Kidney epithelial cell (primary cell): Measurements from ENCODE around the gene ZNF512B. TPM values are rescaled to one million over a fixed set of nuclear protein-coding genes. Genes with fewer than 3 reads are reported as not detected.

Experiments
- DNase-seq: peaks from one replicate; pipeline ENCODE4 v3.0.0-alpha.2; 2010; ENCODE audit warnings: low read depth
- H3K27me3 ChIP-seq: 2 replicates; pipeline ENCODE4 v1.6.0; 2011; ENCODE audit warnings: low read length; ENCODE audit not compliant: control insufficient read depth, insufficient read depth
- H3K36me3 ChIP-seq: 2 replicates; pipeline ENCODE4 v1.5.1; 2011; ENCODE audit warnings: low read length; ENCODE audit not compliant: control insufficient read depth, insufficient read depth
- H3K4me3 ChIP-seq: 2 replicates; pipeline ENCODE4 v1.5.1; 2011; ENCODE audit warnings: low read depth, mild to moderate bottlenecking, control low read depth, low read length
- total RNA-seq: library from RNA; depleted of rRNA; stranded (reverse); fragments of >200 nt; gene quantifications from 2 replicates; pipeline ENCODE4 v1.2.3, GENCODE V29; 2015
- TF ChIP-seq, protein P1 (sequence below): IDR thresholded peaks from 2 replicates; pipeline ENCODE4 v1.5.1; 2011; ENCODE audit warnings: mild to moderate bottlenecking, moderate library complexity, low read length, control low read depth, inconsistent platforms; ENCODE audit not compliant: insufficient read depth, poor library complexity, severe bottlenecking

The ZNF512B gene
- total RNA-seq, 1 donor from 2014 or later: 10.8 TPM

DNA sequence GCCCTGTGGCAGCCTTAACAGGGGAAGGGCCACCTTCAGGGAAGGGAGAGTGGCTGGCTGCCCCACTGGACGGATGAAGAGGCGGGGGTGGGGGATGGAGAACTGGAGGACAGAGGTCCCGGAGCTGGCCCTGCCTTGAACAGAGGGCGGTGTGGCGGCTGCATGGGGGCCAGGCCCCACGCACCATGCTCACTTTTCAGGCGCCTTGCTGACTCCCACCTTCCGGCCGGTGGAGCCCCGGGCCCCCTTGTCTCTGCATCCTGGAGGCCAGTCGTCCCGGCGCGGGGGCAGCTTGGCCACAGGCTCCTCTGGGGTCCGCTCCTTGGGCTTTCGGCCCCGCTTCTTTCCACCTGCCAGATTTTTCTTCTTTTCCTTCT, 10.0 kb downstream of the ZNF512B start:
- H3K4me3 ChIP-seq: no peak overlapping the region
- peaks cover 2% of the 10 kb centered on the region for H3K36me3 ChIP-seq
- DNase-seq: no peak
- TF ChIP-seq, protein P1, sequence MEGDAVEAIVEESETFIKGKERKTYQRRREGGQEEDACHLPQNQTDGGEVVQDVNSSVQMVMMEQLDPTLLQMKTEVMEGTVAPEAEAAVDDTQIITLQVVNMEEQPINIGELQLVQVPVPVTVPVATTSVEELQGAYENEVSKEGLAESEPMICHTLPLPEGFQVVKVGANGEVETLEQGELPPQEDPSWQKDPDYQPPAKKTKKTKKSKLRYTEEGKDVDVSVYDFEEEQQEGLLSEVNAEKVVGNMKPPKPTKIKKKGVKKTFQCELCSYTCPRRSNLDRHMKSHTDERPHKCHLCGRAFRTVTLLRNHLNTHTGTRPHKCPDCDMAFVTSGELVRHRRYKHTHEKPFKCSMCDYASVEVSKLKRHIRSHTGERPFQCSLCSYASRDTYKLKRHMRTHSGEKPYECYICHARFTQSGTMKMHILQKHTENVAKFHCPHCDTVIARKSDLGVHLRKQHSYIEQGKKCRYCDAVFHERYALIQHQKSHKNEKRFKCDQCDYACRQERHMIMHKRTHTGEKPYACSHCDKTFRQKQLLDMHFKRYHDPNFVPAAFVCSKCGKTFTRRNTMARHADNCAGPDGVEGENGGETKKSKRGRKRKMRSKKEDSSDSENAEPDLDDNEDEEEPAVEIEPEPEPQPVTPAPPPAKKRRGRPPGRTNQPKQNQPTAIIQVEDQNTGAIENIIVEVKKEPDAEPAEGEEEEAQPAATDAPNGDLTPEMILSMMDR: no peak
- no peaks in the 10 kb centered on the region for H3K27me3 ChIP-seq

DNA sequence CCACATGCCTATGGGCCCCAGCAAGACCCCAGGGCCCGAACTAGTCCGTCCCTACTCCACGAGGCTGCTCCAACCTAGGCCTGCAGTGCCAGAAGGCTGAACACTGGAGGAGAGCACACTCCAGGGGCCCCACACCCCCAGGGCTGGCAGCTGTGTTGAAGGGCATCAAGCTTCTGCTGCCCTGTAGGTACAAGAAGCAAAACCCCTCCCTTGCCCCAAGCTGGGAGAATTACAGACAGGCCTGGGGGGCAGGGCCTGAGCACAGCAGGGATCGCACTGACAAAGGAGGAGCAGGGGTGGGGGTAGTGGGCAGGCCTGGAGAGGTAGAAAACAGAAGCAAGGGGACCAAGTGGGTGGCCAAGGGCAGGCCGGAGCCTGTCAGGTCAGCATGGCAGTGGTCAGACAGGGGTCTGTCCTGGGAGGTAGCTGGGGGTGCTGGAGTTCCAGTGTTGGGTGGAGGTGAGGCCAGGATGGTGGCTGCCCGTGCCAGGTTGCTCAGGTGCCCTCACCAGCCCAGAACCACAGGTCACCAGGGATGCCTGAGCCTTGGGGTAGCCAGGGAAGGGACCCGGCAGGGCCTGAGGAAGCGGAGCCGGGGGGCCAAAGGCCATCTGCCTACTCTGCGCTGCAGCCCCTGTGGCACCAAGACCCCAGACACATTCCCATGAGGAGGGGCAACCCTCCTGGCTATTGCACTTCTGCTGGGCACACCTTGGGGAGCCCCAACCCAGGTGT, 10.6 kb downstream of the ZNF512B start:
- Histone ChIP-seq H3K36me3 (peaks cover 2% of the 10 kb centered on the region), H3K4me3 (no peak overlapping the region), H3K27me3 (no peaks in the 10 kb centered on the region)
- DNase-seq: no peak
- TF ChIP-seq, protein P1: no peak

DNA sequence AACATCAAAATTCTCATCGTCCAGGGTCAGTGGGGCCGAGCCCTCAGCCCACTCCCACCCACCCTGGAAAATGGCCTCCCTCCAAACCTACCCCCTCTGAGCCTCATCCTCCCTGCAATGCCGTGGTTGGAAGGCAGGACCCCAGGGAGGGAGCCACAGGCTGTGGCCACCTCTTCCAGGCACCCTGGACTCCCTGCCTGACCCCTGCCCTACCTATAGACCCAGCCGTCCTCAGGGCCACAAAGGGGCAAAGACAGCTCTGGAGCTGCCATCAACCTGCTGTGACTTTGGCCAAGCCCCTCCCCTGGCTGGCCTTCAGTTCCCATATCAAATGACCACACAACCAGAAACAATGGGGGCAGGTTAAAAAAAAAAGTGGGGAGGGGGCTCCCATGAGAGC, 11.3 kb downstream of the ZNF512B start:
- TF ChIP-seq, protein P1: no peak
- Histone ChIP-seq H3K36me3 (peaks cover 1% of the 10 kb centered on the region), H3K4me3 (no peak overlapping the region), H3K27me3 (no peaks in the 10 kb centered on the region)
- DNase-seq: no peak

DNA sequence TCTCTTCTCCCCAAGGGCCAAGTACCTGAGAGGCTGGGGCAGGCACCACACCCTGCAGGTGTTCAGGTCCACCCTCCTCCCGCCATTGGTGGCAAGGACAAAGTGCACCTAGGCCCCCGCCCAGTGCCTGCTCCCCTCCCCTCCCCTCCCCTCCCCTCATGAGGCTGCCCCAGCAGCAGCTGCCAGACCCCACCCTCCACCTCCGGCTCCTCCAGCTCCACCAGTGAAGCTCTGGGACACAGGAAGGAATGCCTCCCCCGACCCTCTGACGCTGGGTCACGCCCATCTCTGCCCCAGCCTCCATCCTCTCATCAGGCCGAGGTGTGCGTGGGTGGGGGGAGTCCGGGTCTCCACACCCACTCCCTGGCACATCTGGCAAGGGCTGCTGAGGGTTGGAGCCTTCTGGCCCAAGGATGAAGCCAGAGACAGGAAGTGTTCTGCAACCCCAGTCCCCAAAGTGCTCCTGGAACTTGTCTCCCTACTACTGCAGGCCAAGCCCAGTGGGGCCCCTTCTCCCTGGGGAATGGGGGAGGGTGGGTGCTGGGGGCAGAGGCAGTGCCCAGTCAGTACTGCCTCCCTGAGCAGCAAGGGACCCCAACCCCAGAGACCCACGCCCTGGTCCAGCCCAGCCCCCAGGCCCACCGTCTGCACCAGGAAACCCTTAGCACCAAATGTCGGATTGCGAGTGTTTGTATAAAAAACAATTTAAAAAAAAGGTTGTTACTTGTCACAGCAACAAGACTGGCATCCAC, 11.9 kb downstream of the ZNF512B start:
- DNase-seq: no peak
- Histone ChIP-seq H3K36me3 (peaks cover 1% of the 10 kb centered on the region), H3K27me3 (no peaks in the 10 kb centered on the region), H3K4me3 (no peak overlapping the region)
- TF ChIP-seq, protein P1: no peak

DNA sequence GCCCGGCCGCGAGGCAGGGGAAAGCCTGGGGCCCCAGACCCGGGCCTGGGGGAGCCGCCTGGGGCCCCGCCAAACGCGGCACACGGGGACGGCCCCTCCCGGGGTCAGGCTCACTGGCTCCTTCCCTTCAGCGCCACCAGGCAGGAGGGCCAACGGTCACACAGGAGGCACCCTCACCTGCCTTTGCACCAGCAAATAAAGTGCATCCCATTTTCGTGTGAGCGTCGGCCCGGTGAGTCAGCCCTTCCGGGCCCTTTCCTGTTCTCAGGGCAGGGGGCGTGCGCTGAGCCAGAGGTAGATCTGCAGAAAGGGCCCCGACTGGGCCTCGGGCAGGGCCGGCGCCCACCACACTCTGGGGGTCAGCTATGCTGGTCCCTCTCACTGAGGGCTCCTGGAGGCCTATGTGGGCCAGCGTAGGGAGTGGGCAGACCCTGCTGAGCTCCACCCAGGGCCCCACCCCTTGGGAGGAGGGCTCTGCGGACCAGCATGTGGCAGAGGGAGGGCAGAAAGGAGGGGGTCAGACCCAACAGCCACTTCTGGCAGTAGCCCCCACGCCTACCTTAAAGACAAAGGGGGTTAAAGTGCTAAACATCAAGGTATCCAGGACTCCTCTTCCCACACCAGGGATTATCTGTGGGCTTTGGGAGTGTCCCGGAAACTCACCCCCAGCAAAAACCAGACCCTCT, 12.6 kb downstream of the ZNF512B start:
- H3K36me3 ChIP-seq: peaks cover 1% of the 10 kb centered on the region
- no peak for DNase-seq

More for the DNA sequence above, 12.6 kb downstream of the ZNF512B start:
- Histone ChIP-seq H3K4me3 (peak overlapping the region; percentile 47), H3K27me3 (no peaks in the 10 kb centered on the region)
- TF ChIP-seq, protein P1: peak; percentile 20
